HG03439 (cell line): ENCODE results near the gene NHERF1.

Experiments
- ATAC-seq: cut with Tn5 transposase; IDR thresholded peaks from one replicate; pipeline ENCODE4 v1.9.1; 2021; ENCODE audit warnings: mild to moderate bottlenecking, moderate library complexity; ENCODE audit not compliant: unreplicated experiment

NHERF1 gene

DNA sequence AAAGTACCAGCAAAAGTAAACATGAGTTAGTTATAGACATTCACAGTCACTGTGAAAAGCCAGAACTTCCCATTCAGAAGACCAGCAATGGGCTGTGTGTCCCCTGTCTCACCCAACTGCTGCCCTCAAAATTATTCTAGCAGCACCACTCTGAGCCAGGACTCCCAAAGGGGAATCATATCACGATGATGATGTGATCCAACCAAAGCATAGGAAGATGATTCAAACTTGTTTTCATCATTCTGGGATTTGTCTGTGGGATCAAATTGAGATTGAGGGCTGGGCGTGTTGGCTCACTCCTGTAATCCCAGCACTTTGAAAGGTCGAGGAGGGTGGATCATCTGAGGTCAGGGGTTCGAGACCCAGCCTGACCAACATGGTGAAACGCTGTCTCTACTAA is 34.1 kb downstream of the NHERF1 start:
- ATAC-seq = no peak

DNA sequence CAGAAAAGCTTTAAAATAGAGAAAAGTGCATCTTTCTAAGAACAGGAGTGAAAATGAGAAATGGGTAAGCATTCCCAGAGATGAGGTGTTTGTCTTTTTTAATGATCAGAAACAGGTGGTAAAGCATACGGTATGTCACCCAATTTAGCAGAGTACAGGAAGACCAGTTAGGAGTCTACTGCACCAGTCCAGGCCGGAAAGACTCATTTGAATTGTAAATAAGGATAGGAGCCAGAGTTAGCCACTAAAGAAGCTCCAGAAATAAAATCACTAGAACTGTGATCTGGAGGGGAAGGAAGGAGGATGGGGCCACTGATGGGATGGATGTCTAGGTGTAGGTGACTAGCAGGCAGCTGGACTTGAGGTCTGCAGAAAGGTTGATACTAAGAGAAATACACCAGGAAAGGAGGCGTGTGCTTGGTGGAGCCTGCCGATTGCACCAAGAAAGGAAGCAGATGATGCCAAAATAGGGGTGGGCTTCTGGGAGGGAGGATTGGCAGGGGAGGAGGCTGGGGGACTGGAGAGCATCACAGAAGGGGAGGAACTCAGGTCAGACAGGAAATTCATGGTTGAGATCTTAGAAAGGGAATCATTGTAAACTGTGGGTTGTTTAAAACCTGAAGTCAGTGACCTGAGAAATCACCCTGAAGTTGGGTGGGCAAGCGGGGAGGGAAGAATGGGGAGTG is 35.8 kb downstream of the NHERF1 start:
- ATAC-seq = no peak

GRCh38 chr17:74785096-74785980 is 36.9 kb downstream of the NHERF1 start:
- ATAC-seq = no peak

GRCh38 chr17:74785981-74786360 is 37.5 kb downstream of the NHERF1 start:
- no peak for ATAC-seq

- no peak for ATAC-seq
These were observed 38.1 kb downstream of the NHERF1 start for GRCh38 chr17:74786431-74787055.

- ATAC-seq = no peak
These were observed 42.0 kb downstream of the NHERF1 start for GRCh38 chr17:74790161-74791058.

DNA sequence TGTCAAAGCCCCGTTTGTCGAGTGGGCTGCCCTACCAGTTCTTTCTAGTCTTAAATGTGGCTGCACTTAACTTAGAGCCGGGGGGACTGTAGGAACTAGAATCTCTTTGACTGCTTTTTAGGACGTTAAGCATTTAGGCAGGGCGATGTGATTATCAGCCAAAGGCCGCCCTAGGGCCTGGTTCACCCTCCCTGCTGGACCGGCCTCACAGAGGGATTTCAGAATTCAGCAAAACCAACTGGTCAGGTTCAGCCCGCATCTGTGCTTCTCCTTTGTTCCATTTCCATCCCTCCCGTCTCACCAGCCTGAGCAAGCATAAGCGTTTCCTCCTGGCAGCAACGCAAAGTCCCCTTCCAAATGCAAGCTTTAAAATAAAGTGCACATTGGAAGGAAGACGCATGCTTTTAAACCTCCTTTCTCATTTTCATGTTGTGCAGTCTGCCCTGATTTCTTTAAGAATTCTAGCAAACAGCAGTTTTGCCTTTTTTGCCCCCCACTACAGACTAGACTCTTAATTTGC is 44.2 kb downstream of the NHERF1 start:
- no peak for ATAC-seq

GRCh38 chr17:74795327-74796020 is 47.0 kb downstream of the NHERF1 start:
- no peak for ATAC-seq

- ATAC-seq = no peak
These were observed 47.8 kb downstream of the NHERF1 start for GRCh38 chr17:74796211-74796610.

DNA sequence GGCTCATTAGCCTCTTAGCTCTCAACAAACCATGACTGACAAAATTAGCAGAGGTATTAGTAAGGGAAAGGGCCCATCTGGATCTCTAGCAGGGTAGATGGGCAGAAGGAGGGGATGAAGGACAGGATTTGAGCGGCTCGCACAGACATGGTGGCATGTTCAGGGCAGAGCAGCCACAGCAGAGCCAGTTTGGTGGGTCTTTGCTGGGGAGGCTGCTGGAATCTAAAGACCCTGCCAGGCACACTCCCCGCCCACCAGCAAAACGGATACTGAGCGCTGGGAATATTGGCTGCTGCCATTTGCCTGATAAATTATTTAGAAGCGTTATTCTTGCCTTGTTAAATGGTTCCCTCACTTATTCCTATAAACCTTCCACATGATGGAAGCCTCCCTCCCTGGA is 48.4 kb downstream of the NHERF1 start:
- ATAC-seq = no peak

DNA sequence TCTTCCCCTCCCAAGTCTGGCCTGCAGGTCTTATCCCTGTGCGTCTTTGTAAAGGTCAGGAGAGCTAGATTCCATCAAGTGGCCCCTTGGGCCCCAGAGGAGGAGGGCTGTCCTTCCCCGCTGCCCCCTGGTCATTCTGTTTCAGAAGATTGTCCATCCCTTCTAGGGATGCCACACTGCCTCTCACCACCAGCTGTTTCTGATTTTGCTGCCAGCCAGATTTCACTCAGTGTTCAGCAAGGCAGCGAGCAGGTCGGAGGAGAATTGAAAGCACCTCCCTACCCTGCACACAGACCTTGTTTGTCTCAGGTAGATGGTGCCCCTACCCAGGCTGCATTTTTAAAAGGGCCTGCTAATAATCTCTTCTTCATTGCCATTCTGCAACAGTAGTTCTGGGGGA is 49.4 kb downstream of the NHERF1 start:
- no peak for ATAC-seq

DNA sequence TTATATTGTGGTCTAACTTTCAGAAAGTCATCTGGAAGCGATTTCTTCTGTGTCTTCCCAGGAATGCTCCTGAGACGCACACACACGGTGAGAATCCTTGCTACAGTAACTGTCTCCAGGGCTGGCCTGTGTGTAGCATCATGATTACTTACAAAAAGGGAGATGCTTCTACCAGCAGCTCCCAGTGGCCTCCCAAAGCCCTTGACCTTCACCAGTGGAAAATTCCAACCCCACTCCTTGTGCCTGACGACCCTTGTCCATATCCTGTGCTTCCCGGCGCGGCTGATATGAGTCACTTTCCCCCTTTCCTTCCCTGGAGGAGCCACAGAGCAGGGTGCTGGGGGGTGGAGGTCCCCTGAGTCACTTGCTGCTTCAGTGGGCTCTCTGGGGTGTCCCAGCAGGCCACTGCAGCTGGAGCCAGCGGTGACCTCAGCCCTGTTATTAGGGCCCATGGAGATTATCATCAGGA is 49.8 kb downstream of the NHERF1 start:
- no peak for ATAC-seq

DNA sequence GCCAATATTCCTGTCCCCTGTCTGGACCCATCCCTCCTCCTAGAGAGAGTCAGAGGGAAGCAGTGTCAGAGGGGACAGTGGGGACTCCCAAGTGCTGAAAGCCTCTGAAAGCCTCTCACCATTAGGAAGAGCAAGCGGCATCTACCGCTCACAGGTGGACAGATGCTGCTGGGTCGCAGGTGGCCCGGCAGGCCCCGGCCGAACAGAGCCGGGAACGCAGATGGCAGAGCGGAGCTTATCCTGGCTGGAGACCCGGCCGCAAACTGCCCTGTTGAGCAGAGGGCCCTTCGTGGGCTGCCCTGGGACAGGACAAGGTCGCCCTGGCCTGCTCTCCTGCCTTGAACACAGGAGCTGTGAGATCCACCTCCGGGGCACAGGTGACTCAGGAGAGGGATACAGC is 50.7 kb downstream of the NHERF1 start:
- no peak for ATAC-seq

- ATAC-seq = no peak
These were observed 52.1 kb downstream of the NHERF1 start for GRCh38 chr17:74800531-74800930.

DNA sequence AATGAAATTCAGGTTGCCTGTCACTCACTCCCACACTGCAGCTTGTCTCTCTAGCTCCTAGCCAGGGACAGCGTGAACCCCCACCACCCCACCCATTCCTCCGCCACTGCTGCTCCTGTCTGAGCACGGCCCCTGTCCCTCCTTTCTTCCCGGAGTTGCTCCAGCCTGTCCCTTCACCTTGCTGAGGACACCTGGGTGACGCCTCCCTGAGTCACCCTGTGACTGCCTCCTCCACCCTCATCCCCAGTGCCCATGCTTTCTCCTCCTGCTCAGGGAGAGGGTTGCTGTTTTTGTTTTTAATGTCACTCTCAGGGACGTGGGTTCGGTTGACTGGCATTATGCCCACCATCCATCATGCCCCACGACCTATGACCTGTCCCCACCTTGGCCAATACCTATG is 53.5 kb downstream of the NHERF1 start:
- no peak for ATAC-seq

- no peak for ATAC-seq
These were observed 55.0 kb downstream of the NHERF1 start for GRCh38 chr17:74803388-74803930.

GRCh38 chr17:74803971-74804370 is 55.5 kb downstream of the NHERF1 start:
- no peak for ATAC-seq

DNA sequence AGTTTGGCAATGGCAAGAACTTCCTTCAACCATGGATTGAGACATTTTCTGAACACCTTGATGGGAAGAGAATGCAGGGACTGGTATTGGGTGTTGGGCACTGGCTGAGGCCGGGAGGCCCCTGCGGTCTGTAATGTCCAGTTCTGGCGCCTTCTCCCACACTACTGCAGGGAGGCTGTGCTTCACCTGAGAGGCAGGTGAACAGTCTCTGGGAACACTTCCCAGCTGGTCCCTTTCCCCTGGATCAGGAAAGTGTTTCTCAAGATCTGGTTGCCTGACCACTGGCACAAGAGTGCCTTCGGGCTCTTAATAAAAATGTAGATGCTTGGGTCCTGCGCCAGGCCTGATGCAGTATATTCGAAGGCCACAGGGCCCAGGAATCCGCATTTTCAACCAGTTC is 56.3 kb downstream of the NHERF1 start:
- no peak for ATAC-seq

GRCh38 chr17:74805591-74805991 is 57.2 kb downstream of the NHERF1 start:
- no peak for ATAC-seq

DNA sequence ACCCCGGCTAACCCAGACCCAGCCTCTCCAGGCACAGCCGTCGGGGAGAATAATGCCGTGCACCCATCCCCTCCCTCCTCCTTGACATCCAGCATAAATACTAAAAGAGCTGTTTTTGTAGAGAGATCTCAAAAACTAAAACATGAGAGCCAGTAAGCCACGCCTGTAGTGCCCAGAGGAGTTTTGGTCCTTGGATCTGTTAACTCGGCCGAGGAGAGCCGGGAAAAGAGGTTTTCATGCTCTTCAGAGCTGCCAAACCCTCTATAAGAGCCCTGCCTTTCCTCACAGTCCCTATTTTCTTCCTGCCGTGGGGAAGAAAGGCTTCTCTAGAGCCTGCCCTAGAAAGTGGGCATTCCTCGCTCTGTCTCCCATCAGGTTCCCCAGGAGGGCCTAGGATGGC is 57.9 kb downstream of the NHERF1 start:
- ATAC-seq = no peak
